Endothelial cell of umbilical vein (primary cell): ENCODE data around the gene ZNF439.

Source experiments
- EZH2 ChIP-seq: IDR thresholded peaks from 2 replicates; pipeline ENCODE4 v1.6.1; 2012; ENCODE audit warnings: borderline replicate concordance, low read depth, mild to moderate bottlenecking, moderate library complexity, low read length, inconsistent platforms; ENCODE audit not compliant: severe bottlenecking
- JUN ChIP-seq: IDR thresholded peaks from 2 replicates; pipeline ENCODE4 v1.6.1; 2011; ENCODE audit warnings: borderline replicate concordance, low read depth; ENCODE audit not compliant: insufficient read length, insufficient read depth
- MYC ChIP-seq: IDR thresholded peaks from one replicate; pipeline ENCODE4 v1.6.1; 2011; ENCODE audit warnings: mild to moderate bottlenecking, low read depth, low read length
- POLR2A ChIP-seq: IDR thresholded peaks from 2 replicates; pipeline ENCODE4 v1.6.1; 2012; ENCODE audit warnings: low read depth, mild to moderate bottlenecking, control low read depth, low read length
- POLR2AphosphoS5 ChIP-seq: IDR thresholded peaks from 2 replicates; pipeline ENCODE4 v1.6.1; 2012; ENCODE audit warnings: low read depth, mild to moderate bottlenecking, control low read depth, low read length, moderate library complexity; ENCODE audit not compliant: insufficient read depth
- TF ChIP-seq, protein P1 (sequence below), 2 donors: IDR thresholded peaks; 1 replicate in 1 of 2; 2 replicates in 1 of 2; pipeline ENCODE4 v1.5.1; 2011; ENCODE audit warnings: low read length in 2 of 2, mild to moderate bottlenecking in 2 of 2, moderate library complexity in 2 of 2, control low read depth in 1 of 2, inconsistent platforms in 1 of 2, low read depth in 1 of 2; ENCODE audit not compliant: insufficient read depth in 1 of 2; ENCODE audit errors: extremely low read depth in 1 of 2

DNA sequence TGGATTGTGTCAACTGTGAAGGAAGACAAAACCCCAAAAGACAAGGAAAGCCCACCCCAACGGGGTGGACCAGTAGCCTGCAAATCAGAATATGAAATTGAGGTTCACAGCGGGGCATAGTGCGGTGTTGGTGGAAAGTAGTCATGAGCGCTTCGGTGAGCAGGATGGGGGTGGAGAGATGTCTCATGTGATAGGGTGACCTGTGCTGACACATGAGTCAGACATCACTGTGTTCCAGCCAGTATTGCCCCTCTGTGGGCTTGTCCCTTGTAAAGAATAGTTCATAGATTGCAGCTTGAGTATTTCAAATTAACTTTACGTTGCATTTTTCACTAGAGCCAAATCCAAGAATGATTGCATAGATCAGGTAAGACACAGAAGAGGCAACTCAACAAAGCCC is 46.3 kb downstream of the ZNF439 start:
- TF ChIP-seq, protein P1, sequence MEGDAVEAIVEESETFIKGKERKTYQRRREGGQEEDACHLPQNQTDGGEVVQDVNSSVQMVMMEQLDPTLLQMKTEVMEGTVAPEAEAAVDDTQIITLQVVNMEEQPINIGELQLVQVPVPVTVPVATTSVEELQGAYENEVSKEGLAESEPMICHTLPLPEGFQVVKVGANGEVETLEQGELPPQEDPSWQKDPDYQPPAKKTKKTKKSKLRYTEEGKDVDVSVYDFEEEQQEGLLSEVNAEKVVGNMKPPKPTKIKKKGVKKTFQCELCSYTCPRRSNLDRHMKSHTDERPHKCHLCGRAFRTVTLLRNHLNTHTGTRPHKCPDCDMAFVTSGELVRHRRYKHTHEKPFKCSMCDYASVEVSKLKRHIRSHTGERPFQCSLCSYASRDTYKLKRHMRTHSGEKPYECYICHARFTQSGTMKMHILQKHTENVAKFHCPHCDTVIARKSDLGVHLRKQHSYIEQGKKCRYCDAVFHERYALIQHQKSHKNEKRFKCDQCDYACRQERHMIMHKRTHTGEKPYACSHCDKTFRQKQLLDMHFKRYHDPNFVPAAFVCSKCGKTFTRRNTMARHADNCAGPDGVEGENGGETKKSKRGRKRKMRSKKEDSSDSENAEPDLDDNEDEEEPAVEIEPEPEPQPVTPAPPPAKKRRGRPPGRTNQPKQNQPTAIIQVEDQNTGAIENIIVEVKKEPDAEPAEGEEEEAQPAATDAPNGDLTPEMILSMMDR (IDR thresholded peaks at IDR 0.05; ENCODE audit: extremely low read depth in 1 of 2, insufficient read depth in 1 of 2, low read depth in 1 of 2, low read length in 2 of 2), result no peak
- TF ChIP-seq POLR2A, result no peak
- no peak for TF ChIP-seq EZH2
- TF ChIP-seq MYC, result no peak
- TF ChIP-seq JUN, result no peak
- no peak for TF ChIP-seq POLR2AphosphoS5
